GM12878 (cell line): ENCODE data around the gene MROH8. TPM values are rescaled to one million over a fixed set of nuclear protein-coding genes. Genes with fewer than 3 reads are reported as not detected.

ENCODE experiments used
- ATAC-seq: fragments of 200-7000 bp; cut with Tn5 transposase; 3 replicates; pipeline ENCODE4 v1.9.1; 2020; ENCODE audit warnings: mild to moderate bottlenecking, moderate library complexity
- BruUV-seq: library from RNA; stranded (reverse); fragments of 400-500 nt; replicated peaks from 2 replicates; lab custom pipeline; 2021; lab: Mats Ljungman, UMichigan
- CTCF ChIA-PET: fragments of 300-600 bp; sonication (Branson Sonifier 250); formaldehyde crosslinking; extraction: SDS; loops from one replicate; lab custom pipeline; 2021; ENCODE audit warnings: inconsistent platforms; lab: Yijun Ruan, JAX
- POLR2A ChIA-PET: fragments of 350-600 bp; formaldehyde crosslinking; extraction: SDS; loops from one replicate; lab custom pipeline; 2021; ENCODE audit warnings: inconsistent platforms; lab: Charles Lee
- RAD21 ChIA-PET: fragments of 300-600 bp; sonication (Branson Sonifier 250); formaldehyde crosslinking; loops from one replicate; lab custom pipeline; 2023; ENCODE audit warnings: antibody characterized with exemption; ENCODE audit not compliant: unreplicated experiment; lab: Charles Lee
- SMC1A ChIA-PET: fragments of 300-600 bp; sonication (Branson Sonifier 250); formaldehyde crosslinking; loops from one replicate; lab custom pipeline; 2023; ENCODE audit not compliant: unreplicated experiment, uncharacterized antibody; lab: Charles Lee
- DNase-seq: peaks from one replicate; pipeline ENCODE4 v3.0.0-alpha.2; 2011; ENCODE audit warnings: low read depth, low spot score
- FAIRE-seq: peaks from 3 replicates; lab custom pipeline; 2011; peaks lifted over from hg19 to GRCh38; lab: Jason Lieb, UNC
- H2AFZ ChIP-seq: 2 replicates; pipeline ENCODE4 v1.6.0; 2011; ENCODE audit warnings: low read depth, low read length, control low read depth; ENCODE audit not compliant: control insufficient read depth
- H3K27ac ChIP-seq: 2 replicates; pipeline ENCODE4 v1.5.1; 2011; ENCODE audit warnings: control low read depth; ENCODE audit not compliant: control insufficient read depth, insufficient read depth
- H3K27me3 ChIP-seq, 2 experiments: replicated peaks in 1 of 2; 2 replicates each; pipeline versions ENCODE4 v1.6.0 to v1.6.1; 2011; ENCODE audit warnings: low read length in 1 of 2; ENCODE audit not compliant: control insufficient read depth in 2 of 2, insufficient read depth in 2 of 2
- H3K36me3 ChIP-seq, 2 experiments: 2 replicates each; pipeline ENCODE4 v1.5.1; 2011; ENCODE audit warnings: low read length in 1 of 2; ENCODE audit not compliant: control insufficient read depth in 2 of 2, insufficient read depth in 2 of 2
- H3K4me1 ChIP-seq: 2 replicates; pipeline ENCODE4 v1.6.1; 2011; ENCODE audit warnings: mild to moderate bottlenecking, low read length, moderate library complexity, mixed read lengths; ENCODE audit not compliant: control insufficient read depth, insufficient read depth
- H3K4me2 ChIP-seq: 2 replicates; pipeline ENCODE4 v1.6.0; 2011; ENCODE audit warnings: control low read depth; ENCODE audit not compliant: control insufficient read depth, insufficient read depth
- H3K4me3 ChIP-seq: fragments of 200-600 bp; sonication (generic); 2 replicates; pipeline ENCODE4 v1.5.1; 2016
- H3K79me2 ChIP-seq: 2 replicates; pipeline ENCODE4 v1.6.0; 2011; ENCODE audit warnings: low read length; ENCODE audit not compliant: control insufficient read depth, insufficient read depth
- H3K9ac ChIP-seq: 2 replicates; pipeline ENCODE4 v1.8.0; 2011; ENCODE audit warnings: low read length, control low read depth, mixed read lengths; ENCODE audit not compliant: control insufficient read depth, insufficient read depth
- H3K9me3 ChIP-seq: replicated peaks from 3 replicates; pipeline ENCODE4 v1.5.1; 2011; ENCODE audit warnings: mild to moderate bottlenecking, low read length; ENCODE audit not compliant: control insufficient read depth, insufficient read depth
- H4K20me1 ChIP-seq: 2 replicates; pipeline ENCODE4 v1.6.0; 2011; ENCODE audit not compliant: control insufficient read depth, insufficient read depth
- IRF4 ChIP-seq: IDR thresholded peaks from 2 replicates; pipeline ENCODE4 v1.6.1; 2011; ENCODE audit warnings: low read depth, low read length
- POU2F2 ChIP-seq: IDR thresholded peaks from 3 replicates; pipeline ENCODE4 v1.6.1; 2011; ENCODE audit warnings: low read depth, mild to moderate bottlenecking, low read length, borderline replicate concordance
- RAD21 ChIP-seq: IDR thresholded peaks from 2 replicates; pipeline ENCODE4 v1.6.1; 2011; ENCODE audit warnings: mild to moderate bottlenecking, low read depth, low read length, moderate library complexity; ENCODE audit not compliant: insufficient read depth
- ZBTB33 ChIP-seq: fragments of 450-650 bp; IDR thresholded peaks from 2 replicates; pipeline ENCODE4 v1.6.1; 2017; ENCODE audit warnings: mild to moderate bottlenecking
- ZZZ3 ChIP-seq: IDR thresholded peaks from 2 replicates; pipeline ENCODE4 v1.6.1; 2011; ENCODE audit warnings: low read depth; ENCODE audit not compliant: control insufficient read depth, insufficient read length
- WGBS: methylation state at CpG from one replicate; pipeline ENCODE4 v1.1.6; 2016; ENCODE audit warnings: low lambda C conversion rate; ENCODE audit not compliant: insufficient replicate concordance, insufficient coverage; ENCODE audit errors: missing lambda C conversion rate; 5-methylcytosine and 5-hydroxymethylcytosine counted together
- in situ Hi-C: fragments of 300-500 bp; cut with MboI; formaldehyde crosslinking; loops from 9 replicates; pipeline ENCODE4 v1.14.3; 2018; ENCODE audit warnings: mixed read lengths
- intact Hi-C: fragments of 100-400 bp; cut with micrococcal nuclease; formaldehyde crosslinking; loops from one replicate; pipeline ENCODE4 v1.14.2; 2022; ENCODE audit not compliant: unreplicated experiment
- polyA plus RNA-seq, 11 experiments: library from polyadenylated mRNA; depleted of rRNA in 4 of 11; unstranded in 6 of 11; stranded (reverse) in 5 of 11; fragments of >200 nt; fragmentation: Nextera tagmentation in 4 of 11; fragmentation: Illumina TruSeq in 1 of 11; extraction: Ambion mirVana in 4 of 11; extraction: Trizol in 1 of 11; gene quantifications; 1 replicate in 1 of 11; 2 replicates in 10 of 11; pipeline versions ENCODE4 v1.2.1 to v1.2.3, GENCODE V29; 2011 to 2016; ENCODE audit warnings: inconsistent platforms in 2 of 11, missing spikeins in 2 of 11, low read depth in 1 of 11
- total RNA-seq, 4 experiments: library from RNA; depleted of rRNA in 3 of 4; stranded (reverse); fragments of >200 nt in 3 of 4; fragmentation: Illumina TruSeq in 1 of 4; extraction: Trizol in 1 of 4; gene quantifications; 2 replicates each; pipeline versions ENCODE4 v1.2.1 to v1.2.3, GENCODE V29; 2013 to 2021
- TF ChIP-seq, protein P1 (sequence below): fragments of 450-650 bp; IDR thresholded peaks from 2 replicates; pipeline ENCODE4 v1.6.1; 2017; ENCODE audit warnings: mild to moderate bottlenecking, moderate library complexity
- TF ChIP-seq, protein P2 (sequence below): fragments of 450-650 bp; IDR thresholded peaks from 2 replicates; pipeline ENCODE4 v1.6.1; 2017; ENCODE audit warnings: borderline replicate concordance

The MROH8 gene
- total and polyA plus RNA-seq, 10 of the 15 experiments (the other 5 are each of a cell fraction or from before 2014, with no cell fraction given), result 0.16 to 2.8 (median 1.8) TPM

GRCh38 chr20:37200376-37200775 is 21.0 kb upstream of the MROH8 start (continued):
- TF ChIP-seq, protein P1, sequence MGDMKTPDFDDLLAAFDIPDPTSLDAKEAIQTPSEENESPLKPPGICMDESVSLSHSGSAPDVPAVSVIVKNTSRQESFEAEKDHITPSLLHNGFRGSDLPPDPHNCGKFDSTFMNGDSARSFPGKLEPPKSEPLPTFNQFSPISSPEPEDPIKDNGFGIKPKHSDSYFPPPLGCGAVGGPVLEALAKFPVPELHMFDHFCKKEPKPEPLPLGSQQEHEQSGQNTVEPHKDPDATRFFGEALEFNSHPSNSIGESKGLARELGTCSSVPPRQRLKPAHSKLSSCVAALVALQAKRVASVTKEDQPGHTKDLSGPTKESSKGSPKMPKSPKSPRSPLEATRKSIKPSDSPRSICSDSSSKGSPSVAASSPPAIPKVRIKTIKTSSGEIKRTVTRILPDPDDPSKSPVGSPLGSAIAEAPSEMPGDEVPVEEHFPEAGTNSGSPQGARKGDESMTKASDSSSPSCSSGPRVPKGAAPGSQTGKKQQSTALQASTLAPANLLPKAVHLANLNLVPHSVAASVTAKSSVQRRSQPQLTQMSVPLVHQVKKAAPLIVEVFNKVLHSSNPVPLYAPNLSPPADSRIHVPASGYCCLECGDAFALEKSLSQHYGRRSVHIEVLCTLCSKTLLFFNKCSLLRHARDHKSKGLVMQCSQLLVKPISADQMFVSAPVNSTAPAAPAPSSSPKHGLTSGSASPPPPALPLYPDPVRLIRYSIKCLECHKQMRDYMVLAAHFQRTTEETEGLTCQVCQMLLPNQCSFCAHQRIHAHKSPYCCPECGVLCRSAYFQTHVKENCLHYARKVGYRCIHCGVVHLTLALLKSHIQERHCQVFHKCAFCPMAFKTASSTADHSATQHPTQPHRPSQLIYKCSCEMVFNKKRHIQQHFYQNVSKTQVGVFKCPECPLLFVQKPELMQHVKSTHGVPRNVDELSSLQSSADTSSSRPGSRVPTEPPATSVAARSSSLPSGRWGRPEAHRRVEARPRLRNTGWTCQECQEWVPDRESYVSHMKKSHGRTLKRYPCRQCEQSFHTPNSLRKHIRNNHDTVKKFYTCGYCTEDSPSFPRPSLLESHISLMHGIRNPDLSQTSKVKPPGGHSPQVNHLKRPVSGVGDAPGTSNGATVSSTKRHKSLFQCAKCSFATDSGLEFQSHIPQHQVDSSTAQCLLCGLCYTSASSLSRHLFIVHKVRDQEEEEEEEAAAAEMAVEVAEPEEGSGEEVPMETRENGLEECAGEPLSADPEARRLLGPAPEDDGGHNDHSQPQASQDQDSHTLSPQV, result no peak

GRCh38 chr20:37198932-37199660 is 19.7 kb upstream of the MROH8 start:
- FAIRE-seq (no peak), DNase-seq (no peak), ATAC-seq (no peak)
- ChIA-PET SMC1A (interaction anchor here (1.0 to 1.6 kb wide), 2 partner anchors 22 to 335 kb away, joined by 3 to 7 read pairs; no protein-coding TSS in a partner anchor), RAD21 (no interaction called here), POLR2A (no interaction called here), CTCF (interaction anchor here (0.7 to 13.5 kb wide), 4 partner anchors 9 to 808 kb away, joined by 3 to 200 read pairs (median 26); partner anchors contain the start of gene BLCAP)
- Histone ChIP-seq H3K79me2 (peaks cover 18% of the 10 kb centered on the region), H4K20me1 (peaks cover 8% of the 10 kb centered on the region), H3K9ac (no peak overlapping the region), H2AFZ (no peak overlapping the region), H3K4me2 (no peak overlapping the region), H3K27ac (no peak overlapping the region), H3K4me1 (no peaks in the 10 kb centered on the region), H3K27me3 (no peaks in the 10 kb centered on the region), H3K9me3 (no peaks in the 10 kb centered on the region), H3K4me3 (no peak overlapping the region), H3K36me3 (peaks cover 28 to 42% of the 10 kb centered on the region in 2 experiments)
- WGBS, result 91% methylated on average over 16 of the region's 16 CpGs
- intact Hi-C loops (loop anchor here (10.0 kb wide), 1 partner anchor 206 kb away; no protein-coding TSS in a partner anchor), in situ Hi-C loops (loop anchor here (5.0 kb wide), 1 partner anchor 333 kb away; no protein-coding TSS in a partner anchor)
- BruUV-seq, result no TSS peak
- TF ChIP-seq, protein P2, sequence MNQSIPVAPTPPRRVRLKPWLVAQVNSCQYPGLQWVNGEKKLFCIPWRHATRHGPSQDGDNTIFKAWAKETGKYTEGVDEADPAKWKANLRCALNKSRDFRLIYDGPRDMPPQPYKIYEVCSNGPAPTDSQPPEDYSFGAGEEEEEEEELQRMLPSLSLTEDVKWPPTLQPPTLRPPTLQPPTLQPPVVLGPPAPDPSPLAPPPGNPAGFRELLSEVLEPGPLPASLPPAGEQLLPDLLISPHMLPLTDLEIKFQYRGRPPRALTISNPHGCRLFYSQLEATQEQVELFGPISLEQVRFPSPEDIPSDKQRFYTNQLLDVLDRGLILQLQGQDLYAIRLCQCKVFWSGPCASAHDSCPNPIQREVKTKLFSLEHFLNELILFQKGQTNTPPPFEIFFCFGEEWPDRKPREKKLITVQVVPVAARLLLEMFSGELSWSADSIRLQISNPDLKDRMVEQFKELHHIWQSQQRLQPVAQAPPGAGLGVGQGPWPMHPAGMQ, result no peak
- TF ChIP-seq ZZZ3 (no peak), IRF4 (no peak), ZBTB33 (no peak), POU2F2 (no peak), RAD21 (no peak)
